GM21515 (cell line): ENCODE data around the gene CDC42BPA.

Experiments
- ATAC-seq: cut with Tn5 transposase; IDR thresholded peaks from one replicate; pipeline ENCODE4 v1.9.1; 2021; ENCODE audit not compliant: unreplicated experiment

CDC42BPA gene

DNA sequence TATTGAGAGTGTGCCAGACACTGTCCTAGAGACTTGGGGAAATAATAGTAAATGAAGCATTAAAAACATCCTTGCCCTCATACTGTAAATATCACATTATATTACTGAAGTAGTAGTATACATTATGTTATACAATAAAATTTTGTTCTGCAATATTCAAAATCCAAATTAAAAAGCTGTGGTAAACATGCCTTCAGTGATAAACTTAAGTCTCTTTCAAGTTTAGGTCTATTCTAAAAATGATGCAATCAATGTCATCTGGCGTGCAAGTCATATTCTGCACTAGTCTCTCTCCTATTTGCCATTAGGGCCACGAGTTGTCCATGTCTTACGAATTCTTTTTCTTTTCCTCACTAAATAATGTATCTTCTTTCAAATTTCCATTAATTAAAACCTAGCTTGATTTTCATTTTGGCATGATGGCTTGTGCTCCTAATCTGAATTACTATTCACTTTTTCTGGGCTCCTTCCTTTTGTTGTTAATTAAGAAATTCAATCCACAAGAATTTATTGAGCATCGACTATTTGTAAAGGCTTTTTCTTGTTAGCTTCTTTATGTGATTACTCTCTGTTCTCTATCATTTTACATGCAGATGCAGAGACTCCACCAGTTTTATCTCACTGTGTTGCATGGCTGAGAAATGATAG is 247.5 kb downstream of the CDC42BPA start:
- ATAC-seq = no peak

GRCh38 chr1:227069490-227069889 is 248.8 kb downstream of the CDC42BPA start:
- no peak for ATAC-seq

DNA sequence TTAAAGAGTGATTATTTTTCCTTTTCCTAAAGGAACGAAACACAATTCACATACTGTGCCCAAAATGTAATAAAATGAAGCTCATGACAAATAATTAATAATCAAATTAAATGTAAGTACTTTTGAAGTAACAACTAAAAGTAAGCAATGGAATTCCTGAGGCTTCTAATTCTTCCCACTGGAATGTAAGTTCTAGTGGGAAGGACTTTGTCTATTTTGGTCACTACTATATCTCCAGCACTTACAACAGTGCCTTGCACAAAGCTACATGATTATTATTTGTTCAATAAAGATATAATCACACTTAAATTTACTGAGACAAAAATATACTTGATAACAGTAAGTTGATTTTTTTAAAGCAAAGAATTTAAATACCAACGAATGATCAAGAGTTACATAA is 249.4 kb downstream of the CDC42BPA start:
- ATAC-seq = no peak

DNA sequence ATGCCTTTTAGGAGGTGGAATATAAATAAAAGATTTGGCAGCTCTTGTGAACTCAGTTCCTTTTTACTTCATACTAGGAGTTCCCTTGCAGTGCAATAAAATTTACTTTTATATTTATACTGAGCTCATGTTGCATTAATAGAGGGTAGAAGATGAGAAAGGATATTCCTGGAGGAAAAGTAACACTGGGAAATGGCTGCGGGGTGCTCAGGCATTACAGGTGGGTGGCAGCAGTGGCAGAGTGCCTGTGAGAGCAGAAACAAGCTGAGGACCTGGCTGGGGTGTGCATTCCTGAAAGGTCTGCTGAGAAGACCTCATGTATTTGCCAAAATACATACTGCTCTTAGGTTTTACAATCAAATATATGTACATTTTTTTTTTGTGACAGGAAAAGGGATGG is 251.3 kb downstream of the CDC42BPA start:
- ATAC-seq = no peak

GRCh38 chr1:227065311-227065710 is 253.0 kb downstream of the CDC42BPA start:
- no peak for ATAC-seq

- ATAC-seq = no peak
These were observed 256.0 kb downstream of the CDC42BPA start for GRCh38 chr1:227062306-227062705.

GRCh38 chr1:227059076-227059475 is 259.2 kb downstream of the CDC42BPA start:
- ATAC-seq = no peak

DNA sequence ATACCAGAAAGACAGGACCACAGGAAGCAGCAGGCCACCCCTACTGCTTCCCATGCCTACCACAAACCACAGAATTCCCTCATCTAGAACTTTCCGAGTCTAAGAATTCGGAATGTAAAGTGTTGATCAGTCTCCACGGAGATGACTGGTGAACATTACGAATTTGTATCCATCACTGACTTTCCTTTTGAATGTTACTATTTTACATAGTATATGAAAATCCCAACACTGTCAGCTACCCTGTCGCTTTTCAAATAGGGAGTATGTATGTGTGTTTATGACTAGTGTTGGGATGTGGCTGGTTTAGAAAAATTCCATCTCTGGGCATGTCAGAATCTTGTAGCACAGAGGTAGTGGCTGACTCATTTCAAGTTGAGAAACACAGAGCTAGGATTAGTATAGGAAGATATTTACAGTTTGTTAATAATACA is 260.0 kb downstream of the CDC42BPA start:
- no peak for ATAC-seq

DNA sequence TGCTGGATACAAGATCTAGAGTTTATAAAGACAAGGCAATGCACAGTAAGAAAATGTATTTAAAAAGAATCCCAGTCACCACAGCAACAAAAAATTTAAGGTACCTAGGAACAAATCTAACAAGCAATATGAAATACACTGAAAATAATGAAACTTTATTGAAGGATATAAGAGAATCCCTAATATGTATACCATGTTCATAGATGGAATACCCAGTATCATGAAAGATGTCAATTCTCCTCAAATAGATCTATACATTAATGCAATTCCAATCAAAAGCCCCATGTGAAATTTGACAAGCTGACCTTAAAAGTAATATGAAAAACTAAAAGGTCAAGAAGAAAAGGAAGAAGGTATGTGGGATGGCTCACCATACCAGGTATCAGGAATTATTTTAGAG is 269.0 kb downstream of the CDC42BPA start:
- no peak for ATAC-seq

DNA sequence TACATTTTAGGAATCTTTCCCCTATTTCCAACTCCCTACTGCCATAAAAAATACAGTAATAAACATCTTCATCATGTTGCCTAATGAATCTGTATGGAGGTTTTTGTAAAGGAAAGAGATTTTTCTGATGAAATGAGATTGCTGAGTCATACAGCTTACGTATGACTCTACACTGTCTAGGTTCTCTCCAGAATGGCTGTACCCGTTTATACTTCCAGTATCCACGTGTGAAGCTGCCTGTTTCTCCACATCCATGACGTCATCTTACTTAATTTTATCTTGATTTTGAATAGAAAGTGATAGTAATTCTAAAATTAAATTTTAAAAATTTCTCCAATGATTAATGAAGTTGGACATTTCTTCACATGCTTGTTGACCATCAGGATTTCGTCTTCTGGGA is 274.5 kb downstream of the CDC42BPA start:
- no peak for ATAC-seq

DNA sequence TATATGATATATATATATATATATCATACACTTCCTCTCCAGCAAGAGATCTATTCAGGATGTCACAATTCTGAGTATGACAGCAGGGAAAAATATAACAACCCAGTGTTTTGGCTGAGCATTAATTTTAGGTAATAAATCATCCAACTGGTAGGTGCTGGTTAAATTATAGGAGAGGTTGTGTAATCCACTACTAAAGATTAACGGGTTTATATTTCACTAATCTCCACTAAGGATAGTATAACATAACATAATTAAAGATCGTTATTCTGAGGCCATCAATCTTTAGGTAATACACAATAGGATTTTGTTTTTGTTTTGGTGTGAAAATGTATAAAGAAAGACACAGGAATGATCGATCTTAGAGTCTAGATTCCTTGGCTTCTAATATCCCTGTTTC is 276.0 kb downstream of the CDC42BPA start:
- no peak for ATAC-seq

DNA sequence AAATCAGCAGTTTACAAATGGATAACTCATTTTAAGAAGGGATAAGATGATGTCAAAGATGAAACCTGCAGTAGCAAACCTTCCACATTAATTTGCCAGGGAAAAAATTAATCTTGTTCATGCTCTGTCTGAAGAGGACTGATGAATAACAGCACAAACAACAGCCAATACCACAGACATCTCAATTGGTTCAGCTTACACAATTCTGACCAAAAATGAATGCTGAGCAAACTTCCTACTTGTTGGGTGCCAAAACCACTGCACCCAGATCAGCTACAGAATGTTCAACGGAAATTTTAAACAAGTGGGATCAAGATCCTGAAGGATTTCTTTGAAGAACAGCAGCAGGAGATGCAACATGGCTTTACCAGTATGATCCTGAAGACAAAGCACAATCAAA is 279.9 kb downstream of the CDC42BPA start:
- no peak for ATAC-seq

DNA sequence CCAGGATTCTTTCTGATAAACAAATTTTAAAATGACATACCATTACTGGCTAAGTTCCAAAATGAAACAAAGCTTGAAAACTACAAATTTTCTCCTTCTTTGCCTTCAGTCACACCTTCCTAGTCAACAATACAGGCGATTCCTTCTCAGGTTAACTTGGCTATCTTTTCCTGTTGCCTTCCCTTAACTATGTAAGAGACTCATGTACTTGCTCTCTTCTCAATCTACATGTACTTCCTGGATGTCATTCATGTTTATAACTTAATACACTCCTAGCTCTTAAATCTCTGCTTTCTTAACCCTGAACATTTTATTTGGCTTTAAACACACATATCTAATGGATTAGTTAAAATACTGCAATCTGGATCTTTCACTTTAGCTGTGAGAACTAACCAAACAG is 281.2 kb downstream of the CDC42BPA start:
- ATAC-seq = no peak

- no peak for ATAC-seq
These were observed 283.0 kb downstream of the CDC42BPA start for GRCh38 chr1:227035316-227035715.

DNA sequence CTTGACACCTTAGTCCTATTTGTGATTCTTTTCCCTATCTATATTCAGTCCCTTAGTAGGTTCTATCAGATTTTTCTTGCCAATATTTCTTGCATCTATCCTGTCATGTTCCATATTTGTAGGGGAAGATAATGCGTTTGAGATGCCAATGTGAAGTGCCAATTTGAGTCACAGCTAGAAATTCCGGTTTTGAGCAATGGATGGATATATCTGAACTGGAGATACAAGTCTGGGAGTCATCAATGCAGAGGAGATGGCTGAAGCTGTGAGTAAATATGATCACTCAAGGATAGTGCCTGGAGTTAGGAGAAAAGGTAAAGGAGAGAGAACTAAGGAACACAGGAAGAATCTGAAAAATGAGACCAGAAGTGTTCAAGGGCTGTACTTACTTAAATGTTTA is 284.4 kb downstream of the CDC42BPA start:
- no peak for ATAC-seq

- ATAC-seq = no peak
These were observed 285.9 kb downstream of the CDC42BPA start for GRCh38 chr1:227032396-227032795.

DNA sequence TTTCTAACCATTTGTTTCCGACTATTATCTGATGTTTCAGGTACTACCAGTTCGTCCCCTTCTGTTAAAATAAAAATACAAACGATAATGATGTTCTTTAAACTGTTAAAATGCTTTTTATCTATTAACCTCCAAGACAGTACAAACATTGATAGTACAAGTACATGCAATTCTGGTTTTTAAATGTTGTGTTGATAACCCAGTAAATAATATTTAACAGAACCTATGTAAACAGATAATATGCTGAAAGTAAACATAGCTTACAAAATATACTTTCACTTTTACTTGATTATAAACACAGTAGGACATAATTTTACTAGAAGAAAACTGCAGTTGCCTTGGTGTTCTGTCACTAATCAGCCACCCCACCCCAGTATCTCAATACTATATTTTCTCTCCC is 301.3 kb downstream of the CDC42BPA start:
- no peak for ATAC-seq

- ATAC-seq = no peak
These were observed 307.6 kb downstream of the CDC42BPA start for GRCh38 chr1:227010645-227011044.

GRCh38 chr1:227009937-227010336 is 308.4 kb downstream of the CDC42BPA start:
- no peak for ATAC-seq

- no peak for ATAC-seq
These were observed 312.0 kb downstream of the CDC42BPA start for GRCh38 chr1:227006226-227006796.

- no peak for ATAC-seq
These were observed 313.5 kb downstream of the CDC42BPA start for GRCh38 chr1:227004796-227005195.

DNA sequence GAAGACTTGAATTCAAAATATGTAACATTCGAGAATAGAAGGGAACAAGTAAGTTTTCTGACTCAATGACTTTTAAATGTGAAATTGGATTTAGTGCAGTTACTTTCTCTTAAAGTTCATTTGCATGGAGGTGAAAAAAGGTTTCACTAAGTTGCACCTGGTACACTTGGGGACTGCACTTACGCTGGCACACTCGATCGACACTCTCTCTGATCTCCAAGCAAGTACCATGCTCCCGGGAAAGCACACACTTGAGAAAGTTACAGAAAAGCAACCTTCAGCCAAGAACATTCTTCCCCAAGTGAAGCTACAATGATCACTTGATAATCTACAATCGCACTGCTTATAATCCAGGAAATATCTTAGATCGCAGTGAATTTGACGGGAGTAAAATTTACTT is 315.1 kb downstream of the CDC42BPA start:
- no peak for ATAC-seq

- ATAC-seq = no peak
These were observed 315.7 kb downstream of the CDC42BPA start for GRCh38 chr1:227002531-227003049.
